GM12892 (cell line): ENCODE results near the gene CACHD1.

Experiments used
- POLR2A ChIP-seq: IDR thresholded peaks from 2 replicates; pipeline ENCODE4 v1.6.1; 2011; ENCODE audit warnings: low read depth, low read length, control low read depth
- POLR2AphosphoS5 ChIP-seq: IDR thresholded peaks from 2 replicates; pipeline ENCODE4 v1.6.1; 2011; ENCODE audit warnings: low read depth, low read length, control low read depth

- TF ChIP-seq POLR2A (no peak), POLR2AphosphoS5 (no peak)
Measured at GRCh38 chr1:64514197-64514765, 44.4 kb downstream of the CACHD1 start.
